IPS-18c (cell line): ENCODE results near the gene ADGRV1.

Source experiments
- H3K4me3 ChIP-seq: 2 replicates; pipeline ENCODE4 v1.7.0; 2013; ENCODE audit warnings: low read depth, mild to moderate bottlenecking, low read length, moderate library complexity; ENCODE audit not compliant: insufficient read depth
- H3K9me3 ChIP-seq: one replicate; pipeline ENCODE4 v1.6.1; 2013; ENCODE audit warnings: mild to moderate bottlenecking, low read length, moderate library complexity; ENCODE audit not compliant: control insufficient read depth, insufficient read depth

The ADGRV1 gene

DNA sequence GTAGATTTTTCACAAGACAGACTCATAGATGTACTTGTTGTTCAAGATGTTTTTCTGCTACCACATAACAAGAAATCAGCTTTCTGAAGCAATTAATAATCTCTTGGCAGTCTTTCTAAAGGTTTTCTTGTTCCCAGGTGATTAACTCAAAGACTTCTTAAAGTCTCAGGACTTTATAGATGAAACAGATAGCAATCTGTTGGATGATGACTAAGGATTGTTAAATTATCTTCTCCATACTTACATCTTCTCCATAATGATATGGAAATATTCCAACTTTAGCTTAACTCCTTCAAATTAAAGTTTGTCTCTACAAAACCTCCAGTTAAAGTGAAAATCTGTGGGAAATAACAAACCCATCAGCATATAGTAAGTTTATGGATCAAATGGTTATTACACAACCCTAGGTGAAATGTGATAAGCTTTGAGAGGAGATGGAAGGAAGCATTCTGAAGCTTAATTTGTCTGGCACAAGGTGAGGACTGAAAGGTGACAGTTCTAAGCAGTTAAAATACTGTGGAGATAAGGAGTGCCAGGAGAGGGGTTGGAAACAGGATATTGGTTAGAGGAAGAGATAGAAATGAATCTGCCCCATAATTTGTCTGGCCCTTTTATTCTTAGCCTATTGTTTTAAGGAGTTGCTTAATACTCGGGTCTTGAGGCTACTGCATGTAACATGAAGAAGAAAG, 326.7 kb downstream of the ADGRV1 start:
- Histone ChIP-seq H3K4me3 (no peak overlapping the region), H3K9me3 (no peaks in the 10 kb centered on the region)

DNA sequence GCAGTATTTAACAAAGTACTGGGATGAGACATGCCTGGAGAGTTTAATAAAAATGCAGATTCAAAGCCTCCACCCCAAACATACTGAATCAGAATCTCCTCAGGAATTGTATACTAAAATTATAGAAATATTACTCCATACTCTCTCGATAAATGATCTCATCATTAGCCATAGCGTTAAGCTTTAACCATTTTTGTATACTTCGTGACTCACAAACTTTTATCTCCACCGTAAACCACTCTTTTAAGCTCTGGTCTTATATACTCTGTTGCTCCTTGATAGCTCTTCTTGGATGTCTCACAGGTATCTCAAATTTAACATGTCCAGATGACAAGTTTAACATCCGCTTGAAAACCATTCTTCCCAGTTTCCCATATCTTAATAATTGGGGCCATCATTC, 327.8 kb downstream of the ADGRV1 start:
- Histone ChIP-seq H3K4me3 (no peak overlapping the region), H3K9me3 (no peaks in the 10 kb centered on the region)

DNA sequence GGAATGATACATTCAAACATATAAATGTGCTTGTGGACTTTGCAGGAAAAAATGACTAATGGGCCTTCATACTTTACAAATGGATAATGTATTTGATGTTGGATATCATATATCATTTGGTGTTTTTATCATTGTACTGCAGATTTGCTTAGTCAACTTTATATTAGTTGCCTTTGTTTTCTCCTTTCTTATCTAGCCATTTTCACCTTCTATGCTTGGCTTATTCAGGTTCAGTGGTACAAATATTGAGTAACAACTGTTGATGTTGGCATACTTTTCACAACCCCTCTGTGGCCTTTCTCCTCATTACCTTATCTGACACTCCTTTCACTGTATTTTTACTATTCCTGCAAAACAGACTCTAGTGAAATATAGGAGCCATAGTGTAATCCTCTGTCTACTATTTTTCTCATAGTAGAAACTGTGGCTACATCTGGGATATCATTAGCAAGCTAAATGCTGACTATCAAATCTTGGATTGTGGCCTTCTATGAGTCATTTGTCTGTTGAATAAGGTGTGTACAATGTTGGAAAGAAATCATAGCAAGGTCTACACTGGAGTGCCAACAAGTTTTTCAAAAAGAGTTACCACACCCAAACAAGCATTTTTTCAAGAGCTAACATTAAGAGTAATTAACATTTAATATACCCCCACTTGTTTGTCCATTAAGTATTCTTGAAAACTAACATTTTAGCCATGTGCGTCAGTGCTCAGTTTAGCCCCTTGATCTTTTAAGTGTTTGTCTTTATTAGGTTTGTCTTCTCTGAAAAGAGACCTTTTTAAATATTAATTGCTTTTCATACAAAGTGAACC, 330.1 kb downstream of the ADGRV1 start:
- H3K9me3 ChIP-seq, result no peaks in the 10 kb centered on the region
- H3K4me3 ChIP-seq, result no peak overlapping the region

DNA sequence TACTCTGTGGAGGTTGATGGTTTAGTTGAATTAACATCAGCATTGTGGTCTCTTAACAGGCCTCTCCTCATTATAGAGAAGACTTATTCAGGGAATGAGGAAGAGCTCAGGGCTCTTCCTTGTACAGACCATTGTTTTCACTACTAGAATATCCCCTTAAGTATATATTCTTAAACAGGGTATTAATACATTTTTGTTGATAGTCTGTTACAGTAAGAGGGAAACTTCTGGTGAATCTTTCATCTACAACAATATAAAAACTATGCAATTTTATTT, 330.7 kb downstream of the ADGRV1 start:
- Histone ChIP-seq H3K4me3 (no peak overlapping the region), H3K9me3 (no peaks in the 10 kb centered on the region)

DNA sequence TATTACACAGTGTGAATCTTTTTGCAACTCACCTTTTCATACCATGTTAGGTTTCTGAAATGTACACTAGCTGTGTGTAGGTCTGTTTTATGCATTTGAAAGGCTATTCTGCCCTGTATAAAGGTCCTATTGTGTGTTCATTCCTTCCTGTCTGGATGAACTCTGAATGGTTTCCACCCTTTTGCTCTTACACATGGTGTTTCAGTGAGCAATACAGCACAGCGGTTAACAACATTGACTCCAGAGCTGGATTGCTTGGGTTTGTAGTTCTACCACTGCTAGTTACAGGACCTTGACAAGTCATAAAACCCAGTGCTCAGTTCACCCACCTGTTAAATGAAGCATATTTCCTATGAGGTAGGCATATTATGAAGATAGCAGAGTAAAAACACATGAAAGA, 331.6 kb downstream of the ADGRV1 start:
- no peaks in the 10 kb centered on the region for H3K9me3 ChIP-seq
- no peak overlapping the region for H3K4me3 ChIP-seq

DNA sequence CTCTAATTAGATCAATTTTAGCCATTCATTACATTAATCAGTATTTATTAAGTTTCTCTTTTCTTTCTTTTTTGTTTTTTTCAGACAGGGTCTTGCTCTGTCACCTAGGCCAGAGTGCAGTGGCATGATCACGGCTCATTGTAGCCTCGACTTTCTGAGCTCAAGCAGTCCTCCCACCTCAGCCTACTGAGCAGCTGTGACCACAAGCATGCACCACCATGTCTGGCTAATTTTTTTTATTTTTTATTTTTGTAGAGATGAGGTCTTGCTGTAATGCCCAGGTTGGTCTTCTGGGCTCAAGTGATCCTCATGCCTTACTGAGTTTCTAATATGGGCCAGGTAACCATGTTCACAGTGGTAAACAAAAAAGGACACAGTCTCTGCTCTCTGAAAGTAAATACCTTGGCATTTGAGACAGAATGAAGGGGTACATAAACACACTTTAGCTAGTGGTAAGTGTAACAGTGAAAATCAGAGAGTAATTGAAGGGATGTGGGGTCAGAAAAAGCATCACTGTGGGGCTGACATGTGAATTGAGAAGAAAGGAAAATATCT, 336.3 kb downstream of the ADGRV1 start:
- H3K9me3 ChIP-seq, result no peaks in the 10 kb centered on the region
- no peak overlapping the region for H3K4me3 ChIP-seq

DNA sequence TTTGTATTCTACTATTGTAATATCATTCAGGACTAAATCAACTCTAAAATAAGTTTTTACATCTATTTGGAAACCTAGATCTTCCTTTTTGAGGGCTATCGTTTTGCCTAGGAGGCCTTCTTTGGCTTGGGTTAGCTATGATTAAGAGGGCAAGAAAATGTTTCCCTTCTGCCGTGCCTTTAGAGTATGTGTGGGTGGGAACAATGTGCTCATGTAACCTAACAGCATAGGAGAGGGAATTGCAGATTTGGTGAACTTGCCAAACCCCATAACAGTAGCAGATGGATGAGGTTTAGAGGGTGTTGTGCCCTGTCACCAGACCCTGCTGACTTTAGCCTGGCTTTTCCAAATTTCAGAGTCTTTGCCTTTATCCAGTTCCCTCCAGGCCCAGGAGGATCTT, 339.0 kb downstream of the ADGRV1 start:
- Histone ChIP-seq H3K4me3 (no peak overlapping the region), H3K9me3 (no peaks in the 10 kb centered on the region)

DNA sequence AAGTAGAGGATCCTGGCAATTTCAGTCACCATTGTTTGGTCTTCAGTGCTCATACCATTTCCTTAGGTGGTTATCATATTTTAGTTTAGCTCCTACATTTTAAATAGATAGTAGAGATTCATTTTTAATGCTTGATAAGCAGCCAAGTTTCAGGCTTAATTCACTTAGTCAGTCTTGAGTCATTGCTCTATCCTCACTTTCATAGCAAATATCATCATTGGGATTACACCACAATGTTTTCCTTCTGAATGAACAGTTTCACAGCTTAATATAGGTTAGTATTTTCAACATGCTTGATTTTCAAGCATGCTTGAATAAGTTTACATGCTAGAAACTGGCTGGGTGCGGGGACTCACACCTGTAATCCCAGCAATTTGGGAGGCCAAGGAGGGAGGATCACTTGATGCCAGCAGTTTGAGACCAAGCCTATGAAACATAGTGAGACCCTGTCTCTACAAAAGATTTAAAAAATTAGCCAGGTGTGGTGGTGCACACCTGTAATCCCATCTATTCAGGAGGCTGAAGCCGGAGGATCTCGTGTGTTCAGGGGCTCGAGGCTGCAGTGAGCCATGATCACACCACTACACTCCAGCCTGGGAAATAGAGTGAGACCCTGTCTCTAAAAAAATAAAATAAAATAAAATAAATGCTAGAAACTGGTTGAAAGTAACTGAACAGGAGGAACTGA, 339.9 kb downstream of the ADGRV1 start:
- no peak overlapping the region for H3K4me3 ChIP-seq
- no peaks in the 10 kb centered on the region for H3K9me3 ChIP-seq

DNA sequence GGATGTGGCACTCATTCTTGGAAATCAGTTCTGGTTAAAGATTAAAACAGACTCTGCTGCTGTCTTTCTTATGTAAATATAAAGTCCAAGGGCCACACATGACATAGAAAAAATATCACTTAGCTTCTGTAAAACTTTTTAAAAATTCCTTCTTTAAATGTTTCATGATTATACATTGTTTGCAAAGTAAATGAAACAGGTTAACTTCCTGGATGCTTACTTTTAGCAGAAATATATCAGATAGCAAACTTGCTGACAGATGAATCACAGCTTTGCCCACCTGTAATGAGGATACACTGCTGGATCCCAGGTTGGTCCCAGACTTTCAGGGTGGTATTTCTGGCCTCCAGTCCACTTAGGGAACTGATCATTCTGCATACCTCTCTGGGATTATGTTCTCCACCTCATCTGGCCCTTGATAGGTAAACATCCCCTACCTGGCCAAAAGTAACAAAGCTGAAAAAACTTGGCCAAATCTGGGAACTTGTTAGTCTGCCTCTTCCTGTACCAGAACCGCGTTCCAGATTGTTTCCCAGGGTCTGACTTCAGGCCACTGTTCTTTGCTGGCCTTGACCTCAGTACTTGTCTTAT, 340.5 kb downstream of the ADGRV1 start:
- no peaks in the 10 kb centered on the region for H3K9me3 ChIP-seq
- H3K4me3 ChIP-seq, result no peak overlapping the region

DNA sequence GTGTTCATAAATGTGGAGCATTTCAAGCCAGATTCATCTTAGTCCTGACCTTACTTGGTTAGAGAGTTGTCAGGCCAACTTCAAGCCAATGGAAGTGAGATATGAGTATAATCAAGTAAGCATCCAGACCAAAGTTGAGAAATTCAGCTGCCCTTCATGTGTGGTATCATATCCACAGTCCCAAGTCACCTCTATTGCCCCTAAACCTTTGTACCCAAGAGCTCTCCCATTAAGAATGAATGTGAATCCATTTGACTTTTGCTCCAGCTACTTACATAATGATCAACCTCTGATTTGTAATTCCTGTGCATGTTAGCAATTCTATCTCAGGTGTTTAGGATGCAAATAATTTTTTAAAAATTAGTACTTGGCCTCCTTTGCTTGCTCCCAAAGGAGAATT, 342.7 kb downstream of the ADGRV1 start:
- no peak overlapping the region for H3K4me3 ChIP-seq
- H3K9me3 ChIP-seq, result no peaks in the 10 kb centered on the region

DNA sequence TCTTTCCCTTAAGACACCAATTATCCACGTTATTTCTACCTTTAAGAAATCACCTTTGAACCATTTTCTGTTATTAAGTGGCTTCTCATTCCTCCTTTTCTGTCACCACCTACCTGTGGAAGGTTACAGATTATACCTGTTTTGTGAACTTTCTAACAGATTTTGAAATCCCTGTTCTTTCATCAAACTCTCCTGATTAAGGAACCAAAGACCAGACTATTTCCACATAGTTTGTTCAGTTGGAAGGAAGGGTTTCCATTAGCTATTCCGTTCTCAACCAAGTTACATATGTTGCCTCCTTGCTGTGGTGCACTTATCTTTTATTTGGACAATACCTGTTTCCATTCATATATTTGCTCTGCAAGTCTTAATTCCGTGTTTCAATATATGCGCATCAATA, 343.6 kb downstream of the ADGRV1 start:
- Histone ChIP-seq H3K9me3 (no peaks in the 10 kb centered on the region), H3K4me3 (no peak overlapping the region)

DNA sequence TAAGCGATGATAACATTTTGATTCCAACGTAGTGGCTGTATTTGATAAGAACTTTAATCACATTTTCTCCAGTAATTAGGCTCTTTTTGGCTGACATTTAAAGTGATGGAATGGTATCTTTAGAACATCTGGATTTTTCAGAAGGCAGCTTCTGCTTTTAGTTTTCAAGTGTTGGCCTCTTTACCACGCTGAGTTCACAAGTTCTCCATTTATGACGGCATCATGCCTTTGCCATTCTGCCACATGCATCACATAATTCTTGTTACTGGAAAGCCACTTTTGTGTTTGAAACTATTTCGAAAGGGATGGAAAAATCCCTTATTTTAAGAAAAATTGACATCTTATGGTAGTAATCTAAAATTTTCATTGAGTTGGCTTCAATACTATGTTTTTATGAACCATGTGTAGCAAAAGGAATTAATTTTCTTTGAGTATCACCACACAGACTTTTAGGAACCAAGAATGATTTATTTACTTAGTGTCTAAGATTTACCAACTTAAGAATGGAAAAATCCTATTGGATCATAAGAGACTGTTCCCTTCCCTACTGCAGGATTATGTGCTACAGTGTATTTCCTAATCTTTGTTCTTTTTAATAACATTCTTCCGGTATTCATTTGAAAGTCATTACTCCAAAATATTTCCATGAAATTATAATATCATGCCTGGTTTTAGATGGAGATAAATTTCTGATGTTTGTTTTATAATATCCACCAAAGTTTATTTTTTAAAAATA, 344.2 kb downstream of the ADGRV1 start:
- H3K9me3 ChIP-seq, result no peaks in the 10 kb centered on the region
- H3K4me3 ChIP-seq, result no peak overlapping the region

DNA sequence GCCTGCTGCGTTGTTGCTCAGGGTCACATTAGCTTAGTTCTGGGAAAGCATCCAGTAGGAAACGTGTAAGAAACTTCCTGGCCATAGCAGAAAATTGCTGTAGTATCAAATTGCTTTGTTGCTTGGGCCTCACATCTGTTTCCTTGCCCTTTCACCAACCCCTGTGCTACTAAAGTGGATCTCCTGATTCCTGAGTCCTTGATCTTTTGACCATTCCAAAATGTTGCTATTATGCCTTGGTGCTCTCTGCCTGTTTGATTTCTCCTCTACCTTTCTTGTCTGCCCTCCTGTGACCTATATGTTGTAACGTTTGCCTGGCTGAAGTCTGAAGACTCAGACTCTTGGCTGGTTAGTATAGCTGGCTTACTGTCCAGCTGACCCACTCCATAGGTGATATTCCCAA, 350.5 kb downstream of the ADGRV1 start:
- no peak overlapping the region for H3K4me3 ChIP-seq

DNA sequence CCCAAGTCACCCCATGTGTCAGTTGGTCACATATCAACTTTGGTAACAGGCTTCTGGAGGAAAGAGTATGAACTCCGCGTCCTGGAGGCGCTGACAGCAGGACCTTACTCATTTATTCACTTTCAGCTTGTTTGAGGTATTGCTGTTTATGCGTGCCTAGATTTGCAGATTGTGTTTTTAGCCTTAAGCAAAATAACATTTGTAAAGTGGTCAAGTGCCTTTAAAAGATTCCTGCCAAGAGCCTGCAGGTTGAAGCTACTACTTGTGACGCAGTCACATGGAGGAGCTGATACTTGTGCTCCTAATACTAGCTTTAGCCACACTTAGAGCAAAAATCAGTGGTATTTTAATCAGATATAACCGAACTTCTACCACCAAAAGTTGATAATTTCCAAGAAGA, 351.3 kb downstream of the ADGRV1 start:
- no peaks in the 10 kb centered on the region for H3K9me3 ChIP-seq
- no peak overlapping the region for H3K4me3 ChIP-seq

More for the DNA sequence above, 350.5 kb downstream of the ADGRV1 start:
- no peaks in the 10 kb centered on the region for H3K9me3 ChIP-seq

DNA sequence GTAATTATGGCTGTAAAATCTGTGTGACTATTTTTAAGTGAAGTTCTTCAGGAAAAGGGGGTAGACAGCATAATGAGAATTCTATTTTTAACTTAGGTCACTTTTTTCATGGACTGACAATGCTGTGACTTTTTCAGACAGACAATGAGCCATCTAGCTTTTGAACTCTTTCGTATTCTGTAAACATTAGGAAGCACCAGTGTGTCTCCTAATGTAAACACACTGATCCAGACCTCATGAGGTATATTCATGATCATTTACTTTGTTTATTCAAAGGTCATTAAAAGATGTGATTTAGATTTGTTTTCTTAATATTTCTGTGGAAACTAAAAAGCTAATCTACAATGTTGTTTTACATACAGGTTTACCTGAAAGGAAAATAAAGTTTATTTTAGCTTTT, 352.6 kb downstream of the ADGRV1 start:
- H3K4me3 ChIP-seq, result no peak overlapping the region
- no peaks in the 10 kb centered on the region for H3K9me3 ChIP-seq

DNA sequence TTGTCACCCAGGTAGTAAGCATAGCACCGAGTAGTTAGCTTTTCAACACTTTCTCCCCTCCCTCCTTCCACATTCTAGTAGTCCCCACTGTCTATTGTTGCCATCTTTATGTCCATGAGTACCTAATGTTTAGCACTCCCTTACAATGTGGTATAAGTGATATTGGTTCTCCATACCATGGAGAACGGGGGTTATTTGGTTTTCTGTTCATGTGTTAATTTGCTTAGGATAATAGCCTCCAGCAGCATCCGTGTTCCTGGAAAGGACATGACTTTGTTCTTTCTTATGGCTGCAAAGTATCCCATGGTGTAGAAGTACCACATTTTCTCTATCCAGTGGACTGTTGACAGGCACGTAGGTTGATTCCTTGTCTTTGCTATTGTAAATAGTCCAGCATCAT, 353.9 kb downstream of the ADGRV1 start:
- H3K9me3 ChIP-seq, result no peaks in the 10 kb centered on the region
- H3K4me3 ChIP-seq, result no peak overlapping the region

DNA sequence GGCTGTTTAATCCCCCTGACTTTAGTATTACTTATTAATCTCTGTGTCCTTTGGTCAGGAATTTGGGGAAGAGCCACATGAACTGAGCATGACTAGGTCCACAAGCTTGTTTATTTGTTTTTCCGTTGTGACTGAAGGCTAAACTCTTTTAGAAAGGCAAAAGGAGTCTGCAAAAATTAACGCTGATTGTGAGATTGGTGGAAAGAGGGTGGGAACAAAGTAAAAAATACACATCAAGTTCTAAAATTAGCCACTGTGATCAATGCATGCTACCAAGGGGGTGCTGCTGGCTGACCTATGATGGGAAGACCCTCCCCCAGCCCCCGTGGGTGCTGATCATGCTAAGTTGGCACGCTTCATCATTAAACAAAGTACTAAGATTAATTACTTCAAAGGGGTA, 356.8 kb downstream of the ADGRV1 start:
- Histone ChIP-seq H3K4me3 (no peak overlapping the region), H3K9me3 (no peaks in the 10 kb centered on the region)
